GM19043 (cell line): ENCODE measurements around the gene RASSF8.

Source experiments
- ATAC-seq: cut with Tn5 transposase; IDR thresholded peaks from one replicate; pipeline ENCODE4 v1.9.1; 2021; ENCODE audit warnings: low read depth; ENCODE audit not compliant: unreplicated experiment

Gene RASSF8

GRCh38 chr12:26026713-26027112 lies 68.2 kb downstream of the RASSF8 start:
- no peak for ATAC-seq

- no peak for ATAC-seq
Measured at GRCh38 chr12:26027401-26027800, 68.9 kb downstream of the RASSF8 start.

GRCh38 chr12:26028953-26029735 lies 70.7 kb downstream of the RASSF8 start:
- no peak for ATAC-seq

GRCh38 chr12:26029736-26030022 lies 71.2 kb downstream of the RASSF8 start:
- no peak for ATAC-seq

- no peak for ATAC-seq
Measured at GRCh38 chr12:26030371-26030770, 71.9 kb downstream of the RASSF8 start.

GRCh38 chr12:26031318-26031717 lies 72.8 kb downstream of the RASSF8 start:
- ATAC-seq: no peak

GRCh38 chr12:26031827-26032226 lies 73.3 kb downstream of the RASSF8 start:
- no peak for ATAC-seq

GRCh38 chr12:26032290-26032689 lies 73.8 kb downstream of the RASSF8 start:
- no peak for ATAC-seq

- no peak for ATAC-seq
Measured at GRCh38 chr12:26032719-26033241, 74.3 kb downstream of the RASSF8 start.

GRCh38 chr12:26034371-26035142 lies 76.1 kb downstream of the RASSF8 start:
- ATAC-seq: no peak

GRCh38 chr12:26036877-26037276 lies 78.4 kb downstream of the RASSF8 start:
- ATAC-seq: no peak

GRCh38 chr12:26037615-26038220 lies 79.2 kb downstream of the RASSF8 start:
- ATAC-seq: no peak

GRCh38 chr12:26042645-26043044 lies 84.2 kb downstream of the RASSF8 start:
- ATAC-seq: no peak

GRCh38 chr12:26043135-26044006 lies 84.9 kb downstream of the RASSF8 start:
- ATAC-seq: no peak

GRCh38 chr12:26044007-26044394 lies 85.5 kb downstream of the RASSF8 start:
- ATAC-seq: no peak

GRCh38 chr12:26044592-26044991 lies 86.1 kb downstream of the RASSF8 start:
- ATAC-seq: no peak

- no peak for ATAC-seq
Measured at GRCh38 chr12:26046203-26046602, 87.7 kb downstream of the RASSF8 start.

- ATAC-seq: no peak
Measured at GRCh38 chr12:26046906-26047305, 88.4 kb downstream of the RASSF8 start.

- ATAC-seq: no peak
Measured at GRCh38 chr12:26047401-26048226, 89.1 kb downstream of the RASSF8 start.

GRCh38 chr12:26052652-26053051 lies 94.2 kb downstream of the RASSF8 start:
- ATAC-seq: no peak
